IMR-90 (cell line): ENCODE results near the gene DGKG. TPM values are rescaled to one million over a fixed set of nuclear protein-coding genes. Genes with fewer than 3 reads are reported as not detected.

Experiments
- ATAC-seq: fragments of 200-7000 bp; cut with Tn5 transposase; 2 replicates; pipeline ENCODE4 v1.9.1; 2020; ENCODE audit warnings: low read depth, mild to moderate bottlenecking, moderate library complexity
- BruUV-seq: library from RNA; stranded (reverse); fragments of 400-500 nt; replicated peaks from 2 replicates; lab custom pipeline; 2021; lab: Mats Ljungman, UMichigan
- CTCF ChIA-PET: fragments of 300-600 bp; formaldehyde crosslinking; extraction: SDS; loops from one replicate; lab custom pipeline; 2021; ENCODE audit warnings: antibody characterized with exemption; lab: Yijun Ruan, JAX
- POLR2A ChIA-PET: fragments of 300-600 bp; sonication (Branson Sonifier 250); formaldehyde crosslinking; loops from one replicate; lab custom pipeline; 2022; ENCODE audit warnings: antibody characterized with exemption; ENCODE audit not compliant: unreplicated experiment; lab: Charles Lee
- DNase-seq: peaks from one replicate; pipeline ENCODE4 v3.0.0; 2013
- H2AFZ ChIP-seq: replicated peaks from 2 replicates; pipeline ENCODE3; 2013; ENCODE audit warnings: low read length, mild to moderate bottlenecking; ENCODE audit not compliant: poor library complexity
- H2AK5ac ChIP-seq: 2 replicates; pipeline ENCODE4 v1.6.1; 2013; ENCODE audit warnings: low read depth, low read length, inconsistent platforms
- H2AK9ac ChIP-seq: replicated peaks from 2 replicates; pipeline ENCODE3; 2013; ENCODE audit warnings: mild to moderate bottlenecking, low read depth, low read length, moderate library complexity; ENCODE audit not compliant: poor library complexity
- H2BK120ac ChIP-seq: 2 replicates; pipeline ENCODE4 v1.6.1; 2013; ENCODE audit warnings: low read depth, low read length, inconsistent platforms
- H2BK15ac ChIP-seq: 3 replicates; pipeline ENCODE4 v1.6.1; 2013; ENCODE audit warnings: low read depth, low read length, inconsistent platforms
- H2BK20ac ChIP-seq: 2 replicates; pipeline ENCODE4 v1.6.1; 2013; ENCODE audit warnings: low read depth, mild to moderate bottlenecking, inconsistent platforms, low read length, moderate library complexity
- H2BK5ac ChIP-seq: 2 replicates; pipeline ENCODE4 v1.6.1; 2013; ENCODE audit warnings: mild to moderate bottlenecking, low read depth, low read length, inconsistent platforms; ENCODE audit not compliant: poor library complexity, severe bottlenecking
- H3K14ac ChIP-seq: replicated peaks from 2 replicates; pipeline ENCODE4 v1.6.1; 2013; ENCODE audit warnings: low read depth, low read length, inconsistent platforms
- H3K18ac ChIP-seq: 2 replicates; pipeline ENCODE4 v1.6.1; 2013; ENCODE audit warnings: low read depth, low read length, control low read depth
- H3K23ac ChIP-seq: 2 replicates; pipeline ENCODE4 v1.6.1; 2013; ENCODE audit warnings: low read depth, low read length, inconsistent platforms
- H3K27ac ChIP-seq: 2 replicates; pipeline ENCODE4 v1.5.1; 2013; ENCODE audit warnings: mild to moderate bottlenecking, control low read depth, low read length; ENCODE audit not compliant: insufficient read depth
- H3K27me3 ChIP-seq: 2 replicates; pipeline ENCODE4 v1.6.1; 2013; ENCODE audit warnings: low read length; ENCODE audit not compliant: control insufficient read depth, insufficient read depth
- H3K36me3 ChIP-seq: 2 replicates; pipeline ENCODE4 v1.6.1; 2013; ENCODE audit warnings: low read length, mixed read lengths; ENCODE audit not compliant: control insufficient read depth, insufficient read depth
- H3K4ac ChIP-seq: 2 replicates; pipeline ENCODE4 v1.6.1; 2013; ENCODE audit warnings: low read depth, low read length, inconsistent platforms
- H3K4me1 ChIP-seq: 2 replicates; pipeline ENCODE4 v1.6.1; 2013; ENCODE audit warnings: low read length, mixed read lengths; ENCODE audit not compliant: control insufficient read depth, insufficient read depth
- H3K4me2 ChIP-seq: 2 replicates; pipeline ENCODE4 v1.6.1; 2013; ENCODE audit warnings: low read depth, mild to moderate bottlenecking, control low read depth, low read length, moderate library complexity
- H3K4me3 ChIP-seq: 2 replicates; pipeline ENCODE4 v1.5.1; 2013; ENCODE audit warnings: low read depth, mild to moderate bottlenecking, control low read depth, low read length, moderate library complexity; ENCODE audit not compliant: insufficient read depth
- H3K56ac ChIP-seq: 2 replicates; pipeline ENCODE4 v1.6.1; 2013; ENCODE audit warnings: low read length, inconsistent platforms; ENCODE audit not compliant: insufficient read depth; ENCODE audit errors: extremely low read depth
- H3K79me1 ChIP-seq, 2 experiments: 2 replicates each; pipeline ENCODE4 v1.6.1; 2013; ENCODE audit warnings: low read length in 2 of 2, inconsistent platforms in 1 of 2, low read depth in 1 of 2
- H3K9ac ChIP-seq: 2 replicates; pipeline ENCODE4 v1.6.1; 2013; ENCODE audit warnings: low read depth, low read length, control low read depth
- H3K9me1 ChIP-seq: 2 replicates; pipeline ENCODE4 v1.6.1; 2013; ENCODE audit warnings: low read length, inconsistent platforms; ENCODE audit not compliant: insufficient read depth
- H3K9me3 ChIP-seq: 2 replicates; pipeline ENCODE4 v1.6.1; 2013; ENCODE audit warnings: low read length; ENCODE audit not compliant: control insufficient read depth, insufficient read depth
- H4K20me1 ChIP-seq: 2 replicates; pipeline ENCODE4 v1.6.1; 2013; ENCODE audit warnings: low read length, inconsistent platforms; ENCODE audit not compliant: insufficient read depth
- H4K5ac ChIP-seq: 2 replicates; pipeline ENCODE4 v1.6.1; 2013; ENCODE audit warnings: mild to moderate bottlenecking, low read depth, low read length, control low read depth
- H4K8ac ChIP-seq, 2 experiments: 2 replicates each; pipeline ENCODE4 v1.6.1; 2013; ENCODE audit warnings: low read depth in 2 of 2, low read length in 2 of 2, control low read depth in 1 of 2, inconsistent platforms in 1 of 2
- H4K91ac ChIP-seq: 2 replicates; pipeline ENCODE4 v1.6.1; 2013; ENCODE audit warnings: low read depth, low read length, inconsistent platforms; ENCODE audit not compliant: insufficient read depth
- BHLHE40 ChIP-seq: fragments of 150-350 bp; IDR thresholded peaks from 2 replicates; pipeline ENCODE4 v1.6.1; 2016; ENCODE audit warnings: mild to moderate bottlenecking, low read depth, low read length
- FOS ChIP-seq: fragments of 150-350 bp; IDR thresholded peaks from 2 replicates; pipeline ENCODE4 v1.6.1; 2016; ENCODE audit warnings: low read depth, low read length
- NFE2L2 ChIP-seq: fragments of 150-350 bp; IDR thresholded peaks from 2 replicates; pipeline ENCODE4 v1.6.1; 2016; ENCODE audit warnings: low read depth, mild to moderate bottlenecking, low read length
- POLR2A ChIP-seq: IDR thresholded peaks from 2 replicates; pipeline ENCODE4 v1.6.1; 2012; ENCODE audit warnings: mild to moderate bottlenecking, low read depth, low read length
- SMC3 ChIP-seq: fragments of 150-350 bp; IDR thresholded peaks from 2 replicates; pipeline ENCODE4 v1.6.1; 2016; ENCODE audit warnings: low read depth, mild to moderate bottlenecking, antibody characterized with exemption, low read length, moderate library complexity
- WGBS, 2 experiments: methylation state at CpG; one replicate each; pipeline versions ENCODE4 v1.1.5 to v1.1.7; 2013; ENCODE audit warnings: missing lambda C conversion rate in 2 of 2; ENCODE audit not compliant: insufficient read length in 1 of 2; ENCODE audit errors: extremely low coverage in 2 of 2; 5-methylcytosine and 5-hydroxymethylcytosine counted together
- dilution Hi-C: fragments of 300-500 bp; cut with HindIII; formaldehyde crosslinking; loops from one replicate; pipeline ENCODE4 v1.14.3; 2018; ENCODE audit warnings: low sequenced_read_pairs; ENCODE audit not compliant: unreplicated experiment
- in situ Hi-C: fragments of 300-500 bp; cut with MboI; formaldehyde crosslinking; loops from 3 replicates; pipeline ENCODE4 v1.14.3; 2019; ENCODE audit warnings: low sequenced_read_pairs, inconsistent platforms, mixed read lengths
- intact Hi-C: fragments of 100-400 bp; cut with micrococcal nuclease; formaldehyde crosslinking; loops from 2 replicates; pipeline ENCODE4 v1.10.0; 2022
- polyA plus RNA-seq, 3 experiments: library from polyadenylated mRNA; depleted of rRNA; stranded (reverse); fragments of >200 nt; gene quantifications; 2 replicates each; pipeline ENCODE4 v1.2.3, GENCODE V29; 2012; ENCODE audit warnings: low replicate concordance in 1 of 3
- total RNA-seq: library from RNA; depleted of rRNA; stranded (reverse); fragments of >200 nt; gene quantifications from 2 replicates; pipeline ENCODE4 v1.2.3, GENCODE V29; 2012

DGKG gene
- total and polyA plus RNA-seq, 2 of the 4 experiments (the other 2 are of a cell fraction), result 1.2 to 4.1 TPM

- in situ Hi-C loops, result no loop called here
Measured at GRCh38 chr3:186281176-186281575, 80.9 kb downstream of the DGKG start.

More at GRCh38 chr3:186281176-186281575, 80.9 kb downstream of the DGKG start:
- 0 out of 2 replicates have a peak overlapping the region, but pooled peaks have one; percentile 40 for H4K5ac ChIP-seq
- H4K20me1 ChIP-seq, result no peaks in the 10 kb centered on the region
- peak overlapping the region; percentile 34 for H3K14ac ChIP-seq
- H4K8ac ChIP-seq, result peak overlapping the region; percentile 63 to 81
- H3K79me1 ChIP-seq, result no peaks in the 10 kb centered on the region
- peaks cover 4% of the 10 kb centered on the region; the same call in 1 of the 2 replicates for H3K9me1 ChIP-seq
- peak overlapping the region; percentile 32; the same call in 1 of the 2 replicates for H3K27ac ChIP-seq
- no peaks in the 10 kb centered on the region for H3K9me3 ChIP-seq
- no peak overlapping the region for H2BK5ac ChIP-seq
- BruUV-seq, result no TSS peak
- no CpG with 5 or more reads among the region's 2 CpGs for WGBS, 2 experiments
- H2BK20ac ChIP-seq, result peak overlapping the region; percentile 73; the same call in 1 of the 2 replicates
- H2AK5ac ChIP-seq, result no peak overlapping the region
- ATAC-seq, result peak; percentile 95
- 0 out of 2 replicates have a peak, but pooled peaks cover 2% of the 10 kb centered on the region for H3K27me3 ChIP-seq
- peak; percentile 65 for TF ChIP-seq FOS
- TF ChIP-seq SMC3, result 0 out of 2 replicates have a peak, but pooled peaks have one; percentile 7
- peak; percentile 57 for TF ChIP-seq BHLHE40
- no peak for TF ChIP-seq POLR2A
- TF ChIP-seq NFE2L2, result 0 out of 2 replicates have a peak, but pooled peaks have one; percentile 11
- H3K4me2 ChIP-seq, result peak overlapping the region; percentile 55
- H3K4me1 ChIP-seq, result peaks cover 3% of the 10 kb centered on the region; the same call in 1 of the 2 replicates
- H2BK15ac ChIP-seq, result peak overlapping the region; percentile 62; the same call in 1 of the 3 replicates
- H3K56ac ChIP-seq, result no peak overlapping the region
- dilution Hi-C loops, result no loop called here
- H3K18ac ChIP-seq, result 0 out of 2 replicates have a peak overlapping the region, but pooled peaks have one; percentile 42
- POLR2A ChIA-PET, result no interaction called here
- H3K4ac ChIP-seq, result peak overlapping the region; percentile 52
- H4K91ac ChIP-seq, result peak overlapping the region; percentile 75; the same call in 1 of the 2 replicates
- H2AFZ ChIP-seq, result peak overlapping the region; percentile 79
- no peak overlapping the region for H2AK9ac ChIP-seq
- H3K4me3 ChIP-seq, result no peak overlapping the region
- H3K36me3 ChIP-seq, result no peaks in the 10 kb centered on the region
- no peak overlapping the region for H3K9ac ChIP-seq
- no peak overlapping the region for H3K23ac ChIP-seq
- intact Hi-C loops, result loop anchor here (10.0 kb wide), 1 partner anchor 534 kb away; no protein-coding TSS in a partner anchor
- CTCF ChIA-PET, result interaction anchor here (0.5 to 1.7 kb wide), 5 partner anchors 260 to 704 kb away, joined by 3 to 4 read pairs (median 4); no protein-coding TSS in a partner anchor
- DNase-seq, result peak; percentile 88
- H2BK120ac ChIP-seq, result peak overlapping the region; percentile 74; the same call in 1 of the 2 replicates
